CD4-positive, alpha-beta T cell treated with Interleukin-6 for 4 hours (primary cell): ENCODE results near the gene NECTIN3.

ENCODE experiments used
- DNase-seq: peaks from one replicate; pipeline ENCODE4 v3.0.0-alpha.2; 2020; ENCODE audit warnings: mixed read lengths

The NECTIN3 gene

GRCh38 chr3:111087924-111088469 is 16.4 kb downstream of the NECTIN3 start:
- no peak for DNase-seq

GRCh38 chr3:111096487-111097209 is 25.0 kb downstream of the NECTIN3 start:
- no peak for DNase-seq

- no peak for DNase-seq
Measured at GRCh38 chr3:111103807-111104206, 32.2 kb downstream of the NECTIN3 start.

- no peak for DNase-seq
Measured at GRCh38 chr3:111106993-111107661, 35.5 kb downstream of the NECTIN3 start.

- DNase-seq: no peak
Measured at GRCh38 chr3:111107662-111108035, 36.0 kb downstream of the NECTIN3 start.

DNA sequence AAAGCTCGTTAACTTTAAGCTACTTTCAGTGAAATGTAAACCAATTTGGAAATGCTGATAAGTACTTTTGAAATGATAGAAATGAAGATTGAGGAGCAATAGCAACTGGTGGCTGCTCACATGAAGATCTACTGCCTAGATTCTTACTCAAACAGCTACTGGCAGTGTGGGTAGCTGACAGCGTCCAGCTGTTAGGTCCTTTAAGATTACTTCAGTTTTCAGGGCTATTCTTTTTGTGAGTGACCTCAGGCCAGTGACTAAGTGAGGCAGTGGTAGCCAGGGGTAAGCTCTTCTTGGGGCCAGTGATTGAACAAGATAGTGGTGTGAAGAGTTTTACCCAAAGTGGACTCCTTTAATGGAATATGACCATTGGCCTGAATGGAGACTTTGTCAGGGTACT is 41.3 kb downstream of the NECTIN3 start:
- no peak for DNase-seq

DNA sequence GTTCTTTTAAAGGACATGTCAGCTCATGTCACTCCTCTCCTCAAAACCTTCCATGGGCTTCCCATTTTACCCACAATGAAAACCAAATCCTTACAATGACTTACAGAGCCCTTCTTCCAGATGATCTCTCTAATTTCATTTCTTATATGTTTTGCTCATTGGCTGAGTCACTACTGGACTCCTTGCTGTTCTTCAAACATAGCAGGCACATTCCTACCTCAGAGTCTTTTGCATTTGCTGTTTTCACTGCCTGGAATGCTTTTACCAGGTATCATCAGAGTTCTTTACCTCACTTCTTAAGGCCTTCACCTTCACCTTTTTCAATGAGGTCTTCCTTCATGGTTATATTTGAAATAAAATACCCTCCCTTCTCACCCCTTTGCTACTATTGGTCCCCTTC is 57.3 kb downstream of the NECTIN3 start:
- no peak for DNase-seq

DNA sequence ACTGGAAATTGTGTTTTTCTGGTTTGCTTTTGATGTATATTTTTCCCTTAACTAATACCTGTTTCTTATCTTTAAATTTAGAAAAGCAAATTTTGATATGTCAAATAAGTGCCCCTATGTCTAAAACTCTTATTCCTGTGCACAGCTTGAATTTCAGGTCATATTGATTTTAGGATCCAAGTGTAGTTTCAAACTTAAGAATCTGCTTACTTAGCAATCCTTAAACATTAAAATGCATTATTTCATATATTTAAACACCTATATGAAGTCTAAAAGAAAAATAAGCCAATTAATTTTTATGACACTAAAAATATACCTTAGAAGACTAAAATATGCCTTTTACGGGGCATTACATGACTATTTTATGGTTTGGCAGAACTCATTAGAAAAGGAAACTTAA is 59.2 kb downstream of the NECTIN3 start:
- DNase-seq: no peak

DNA sequence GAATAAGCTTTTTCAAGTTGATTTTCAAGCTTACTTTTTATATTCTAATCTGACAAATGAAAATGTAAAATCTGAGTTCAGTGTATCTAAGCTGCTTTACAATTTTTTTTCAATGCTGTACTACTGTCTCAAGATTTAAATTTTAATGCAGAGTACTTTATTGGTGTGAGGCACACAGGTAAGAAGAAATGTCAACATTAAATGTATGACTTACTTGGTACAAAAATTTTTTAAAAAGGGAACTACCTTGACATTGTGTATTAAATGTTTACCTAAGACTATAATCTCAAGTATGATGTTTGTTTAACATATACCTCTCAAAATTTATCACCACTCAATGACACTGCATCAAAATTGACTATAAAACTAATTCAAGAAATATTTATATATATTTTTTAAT is 62.7 kb downstream of the NECTIN3 start:
- DNase-seq: no peak

- no peak for DNase-seq
Measured at GRCh38 chr3:111151438-111151837, 79.8 kb downstream of the NECTIN3 start.

- DNase-seq: no peak
Measured at GRCh38 chr3:111152496-111152895, 80.9 kb downstream of the NECTIN3 start.

DNA sequence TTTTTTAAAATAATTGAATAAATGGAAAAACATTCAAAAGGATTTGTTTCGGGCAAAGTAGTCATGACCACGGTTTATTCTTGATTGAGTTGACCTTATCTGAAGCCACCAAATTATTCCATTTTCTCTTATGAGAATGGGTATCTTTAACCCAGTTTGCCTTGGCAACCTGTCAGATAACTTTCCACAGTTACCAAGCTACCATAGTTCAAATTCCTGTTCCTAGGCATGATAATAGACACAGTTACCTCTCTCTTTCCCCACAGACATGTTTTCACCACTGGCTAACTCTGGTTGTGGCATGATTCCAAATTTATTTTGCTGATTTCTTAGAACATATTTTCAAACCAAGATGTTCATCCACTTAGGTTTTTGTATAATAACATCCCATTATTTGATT is 84.9 kb downstream of the NECTIN3 start:
- DNase-seq: no peak

DNA sequence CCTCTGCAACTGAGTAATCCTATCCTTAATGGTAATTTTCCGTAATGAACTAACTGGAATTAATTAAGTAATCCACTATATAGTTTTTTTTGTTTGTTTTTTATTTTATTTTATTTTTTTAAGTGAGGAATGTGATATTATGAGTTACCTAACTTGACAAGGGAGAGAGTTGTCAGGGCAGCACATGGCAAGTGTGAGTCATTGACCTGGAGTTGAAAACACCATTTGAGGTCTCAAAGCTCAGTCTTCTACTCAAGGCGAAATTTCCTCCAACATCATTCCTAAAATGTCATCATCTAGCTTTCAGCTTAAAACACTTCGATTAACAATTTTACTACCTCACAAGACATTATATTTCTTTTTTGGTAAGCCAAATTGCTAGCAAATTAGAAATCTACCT is 87.8 kb downstream of the NECTIN3 start:
- DNase-seq: no peak

DNA sequence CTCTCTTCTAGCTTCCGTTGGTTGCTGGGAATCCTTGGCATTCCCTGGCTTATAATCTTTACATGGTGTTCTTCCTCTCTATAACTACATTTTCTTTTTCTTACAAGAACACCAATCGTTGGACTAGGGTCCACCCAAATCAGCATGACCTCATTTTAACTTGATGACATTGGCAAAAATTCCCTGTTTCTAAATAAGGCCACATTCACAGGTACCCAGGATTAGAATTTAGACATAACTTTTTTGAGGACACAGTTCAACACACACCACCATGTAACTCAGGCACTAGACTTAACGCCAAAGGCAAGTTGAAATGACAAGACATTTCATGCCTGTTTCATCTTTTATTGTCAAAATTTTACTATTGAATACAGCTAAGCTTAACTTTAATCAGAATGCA is 93.0 kb downstream of the NECTIN3 start:
- DNase-seq: no peak

- DNase-seq: no peak
Measured at GRCh38 chr3:111165411-111165810, 93.8 kb downstream of the NECTIN3 start.

DNA sequence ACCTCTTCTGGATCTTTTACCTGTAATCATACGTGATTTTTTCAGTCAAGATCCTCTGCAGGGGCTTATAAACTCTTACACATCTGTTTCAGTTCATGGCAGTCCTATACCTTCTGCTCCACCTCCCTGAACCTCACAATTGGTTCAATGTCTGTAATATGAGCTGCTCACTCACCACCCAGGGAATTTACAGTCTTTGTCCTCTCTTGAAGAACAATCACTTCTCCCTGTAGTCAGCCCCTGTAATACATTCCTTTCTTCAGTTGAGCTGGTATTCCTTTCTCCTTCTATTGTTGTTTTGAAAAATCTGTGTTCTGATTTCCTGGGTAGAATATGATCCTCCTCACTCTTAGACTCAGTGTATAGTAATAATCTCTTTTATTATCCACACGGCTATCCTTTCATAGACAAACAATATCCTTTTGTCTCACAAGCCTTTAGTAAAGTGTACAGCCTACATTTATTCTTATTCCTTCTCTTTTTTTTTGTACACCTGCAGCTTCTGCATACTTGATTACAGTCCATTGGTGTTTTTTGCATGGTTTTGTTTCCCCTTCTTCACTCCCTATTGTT is 101.8 kb downstream of the NECTIN3 start:
- DNase-seq: no peak

DNA sequence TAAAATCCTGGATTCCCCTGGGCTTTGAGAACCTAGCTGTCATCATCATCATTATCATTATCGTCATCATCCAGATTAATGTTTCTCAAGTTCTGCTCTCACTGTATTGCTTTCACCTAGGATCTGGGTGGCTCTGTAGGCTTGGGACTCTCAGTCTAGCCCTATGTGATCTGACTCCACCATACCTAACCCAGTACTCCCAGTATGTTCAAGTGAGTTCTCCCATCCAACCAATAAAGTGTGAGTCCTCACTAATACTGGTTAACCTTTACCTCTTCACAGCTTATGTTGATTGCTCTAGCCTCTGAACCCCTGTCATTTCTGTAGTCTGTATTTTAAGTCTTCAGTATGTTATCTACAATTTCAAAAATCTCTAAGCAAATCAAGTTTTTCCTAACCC is 102.3 kb downstream of the NECTIN3 start:
- no peak for DNase-seq

- no peak for DNase-seq
Measured at GRCh38 chr3:111190518-111190917, 118.9 kb downstream of the NECTIN3 start.

DNA sequence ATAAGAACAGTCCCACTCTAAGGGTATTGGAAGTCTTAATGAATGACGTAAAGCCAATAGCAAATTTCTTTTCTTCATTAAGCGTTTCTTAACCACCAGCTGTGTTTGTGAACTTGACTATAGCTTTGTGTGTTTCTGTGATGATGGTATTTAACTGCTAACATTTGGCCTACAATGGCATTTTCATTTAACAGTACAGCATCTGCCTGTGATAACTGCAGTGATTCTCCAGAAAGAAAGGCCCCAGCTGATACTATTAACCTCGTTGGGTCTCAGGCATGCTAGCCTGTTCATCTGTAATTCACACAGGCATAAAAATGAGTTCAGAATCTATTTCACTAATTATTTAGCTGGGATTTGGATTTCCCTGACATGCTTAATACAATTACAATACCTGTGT is 121.9 kb downstream of the NECTIN3 start:
- no peak for DNase-seq

GRCh38 chr3:111194048-111194447 is 122.4 kb downstream of the NECTIN3 start:
- no peak for DNase-seq

DNA sequence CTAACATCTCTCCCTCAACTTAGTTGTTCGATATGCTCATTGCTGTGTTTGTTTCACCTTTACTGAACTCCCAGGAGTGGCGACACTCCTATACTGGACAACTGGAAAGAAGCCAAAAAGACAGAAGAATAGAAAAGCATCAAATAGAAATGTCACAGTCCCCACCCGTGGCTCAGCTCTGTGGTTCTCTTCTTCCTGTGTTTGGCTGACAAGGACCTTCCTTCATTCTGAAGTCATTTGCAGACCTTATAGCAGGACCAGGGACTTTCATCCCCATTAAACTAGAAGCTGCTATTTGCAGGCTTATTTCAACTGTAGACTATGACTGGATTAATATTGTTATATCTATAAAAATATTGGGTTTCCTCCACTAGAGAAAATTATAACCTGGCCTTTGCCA is 125.9 kb downstream of the NECTIN3 start:
- no peak for DNase-seq

- no peak for DNase-seq
Measured at GRCh38 chr3:111200027-111200426, 128.4 kb downstream of the NECTIN3 start.

DNA sequence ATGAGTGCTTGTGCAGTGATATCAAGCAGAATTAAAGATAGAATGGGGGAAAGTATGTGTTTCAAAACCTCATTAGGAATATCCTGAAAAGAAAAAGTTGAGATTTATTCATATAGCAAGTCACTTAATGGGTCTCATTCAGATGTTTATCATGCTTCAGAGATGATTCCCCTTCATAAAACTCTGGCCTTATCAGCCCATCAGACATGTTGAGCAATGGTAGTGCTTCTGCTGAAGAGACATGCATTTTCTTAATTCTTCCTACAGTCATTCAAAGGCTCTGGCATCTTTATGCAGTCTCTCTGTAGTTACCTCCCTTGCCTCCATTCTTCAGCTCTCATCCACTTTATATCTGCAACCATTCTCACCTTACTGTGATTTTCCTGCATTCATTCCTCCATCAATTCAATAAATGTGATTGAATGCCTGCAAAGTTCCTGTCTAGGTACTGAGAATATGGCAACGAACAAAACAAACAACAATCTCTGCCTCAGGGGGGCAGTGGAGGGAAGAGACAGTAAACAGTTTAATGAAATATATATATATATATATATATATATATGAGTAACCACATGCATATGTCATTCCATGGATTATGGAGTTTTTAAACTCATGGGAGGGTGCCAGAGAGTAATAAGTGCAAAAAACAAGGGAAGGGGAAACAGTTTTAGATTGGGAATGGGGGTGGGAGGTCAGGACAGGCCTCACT is 138.5 kb downstream of the NECTIN3 start:
- no peak for DNase-seq
